WERI-Rb-1 (cell line): Measurements from ENCODE around the gene EYA2.

Experiments
- DNase-seq: peaks from one replicate; pipeline ENCODE4 v3.0.0-alpha.2; 2020
- H3K27ac ChIP-seq: fragments of 250-450 bp; sonication (Bioruptor Pico); 2 replicates; pipeline ENCODE4 v1.5.1; 2020; ENCODE audit warnings: mild to moderate bottlenecking, moderate library complexity
- H3K27me3 ChIP-seq: fragments of 250-450 bp; sonication (Bioruptor Pico); 2 replicates; pipeline ENCODE4 v1.5.1; 2021; ENCODE audit warnings: mild to moderate bottlenecking, low read depth, moderate library complexity; ENCODE audit not compliant: insufficient read depth, severe bottlenecking
- H3K36me3 ChIP-seq: fragments of 250-450 bp; sonication (Bioruptor Pico); 2 replicates; pipeline ENCODE4 v1.5.1; 2020; ENCODE audit warnings: mild to moderate bottlenecking, moderate library complexity
- H3K4me3 ChIP-seq: 2 replicates; pipeline ENCODE4 v1.5.1; 2011; ENCODE audit warnings: low read depth, mild to moderate bottlenecking, control low read depth, low read length
- H3K9me3 ChIP-seq: fragments of 250-450 bp; sonication (Bioruptor Pico); 2 replicates; pipeline ENCODE4 v1.5.1; 2021; ENCODE audit warnings: mild to moderate bottlenecking, moderate library complexity; ENCODE audit not compliant: severe bottlenecking
- TF ChIP-seq, protein P1 (sequence below): IDR thresholded peaks from 2 replicates; pipeline ENCODE4 v1.5.1; 2011; ENCODE audit warnings: low read depth, mild to moderate bottlenecking, control low read depth, inconsistent platforms, low read length

The EYA2 gene

DNA sequence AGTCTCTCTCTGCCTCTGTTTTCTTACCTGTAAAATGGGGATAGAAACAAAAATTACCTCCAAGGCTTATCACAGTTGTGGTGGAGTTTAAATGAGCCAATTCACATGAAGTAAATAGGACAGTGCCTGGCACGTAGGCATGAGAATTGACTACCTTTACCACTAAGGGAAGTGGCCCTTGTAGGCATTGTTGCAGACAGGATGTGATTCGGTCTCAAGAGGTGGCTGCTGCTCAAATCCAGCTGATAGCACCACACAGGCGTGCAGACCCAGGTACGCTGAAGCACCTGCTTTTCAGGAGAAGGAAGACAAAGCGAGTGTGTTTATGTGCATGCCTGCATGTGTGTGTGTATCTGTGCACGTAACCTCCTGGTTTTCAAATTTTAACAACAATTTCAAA, 108.6 kb downstream of the EYA2 start:
- no peak overlapping the region for H3K4me3 ChIP-seq
- no peak overlapping the region for H3K27ac ChIP-seq
- H3K36me3 ChIP-seq, result peaks cover 84% of the 10 kb centered on the region
- TF ChIP-seq, protein P1, sequence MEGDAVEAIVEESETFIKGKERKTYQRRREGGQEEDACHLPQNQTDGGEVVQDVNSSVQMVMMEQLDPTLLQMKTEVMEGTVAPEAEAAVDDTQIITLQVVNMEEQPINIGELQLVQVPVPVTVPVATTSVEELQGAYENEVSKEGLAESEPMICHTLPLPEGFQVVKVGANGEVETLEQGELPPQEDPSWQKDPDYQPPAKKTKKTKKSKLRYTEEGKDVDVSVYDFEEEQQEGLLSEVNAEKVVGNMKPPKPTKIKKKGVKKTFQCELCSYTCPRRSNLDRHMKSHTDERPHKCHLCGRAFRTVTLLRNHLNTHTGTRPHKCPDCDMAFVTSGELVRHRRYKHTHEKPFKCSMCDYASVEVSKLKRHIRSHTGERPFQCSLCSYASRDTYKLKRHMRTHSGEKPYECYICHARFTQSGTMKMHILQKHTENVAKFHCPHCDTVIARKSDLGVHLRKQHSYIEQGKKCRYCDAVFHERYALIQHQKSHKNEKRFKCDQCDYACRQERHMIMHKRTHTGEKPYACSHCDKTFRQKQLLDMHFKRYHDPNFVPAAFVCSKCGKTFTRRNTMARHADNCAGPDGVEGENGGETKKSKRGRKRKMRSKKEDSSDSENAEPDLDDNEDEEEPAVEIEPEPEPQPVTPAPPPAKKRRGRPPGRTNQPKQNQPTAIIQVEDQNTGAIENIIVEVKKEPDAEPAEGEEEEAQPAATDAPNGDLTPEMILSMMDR, result no peak
- peaks cover 3% of the 10 kb centered on the region for H3K9me3 ChIP-seq
- H3K27me3 ChIP-seq, result no peaks in the 10 kb centered on the region
- no peak for DNase-seq

GRCh38 chr20:47004179-47004578, 109.5 kb downstream of the EYA2 start:
- TF ChIP-seq, protein P1, result no peak
- H3K27me3 ChIP-seq, result no peaks in the 10 kb centered on the region
- no peak overlapping the region for H3K4me3 ChIP-seq
- DNase-seq, result no peak
- peaks cover 3% of the 10 kb centered on the region for H3K9me3 ChIP-seq
- peaks cover 90% of the 10 kb centered on the region for H3K36me3 ChIP-seq
- no peak overlapping the region for H3K27ac ChIP-seq

- H3K27me3 ChIP-seq, result no peaks in the 10 kb centered on the region
- DNase-seq, result peak; percentile 69
- H3K9me3 ChIP-seq, result peaks cover 3% of the 10 kb centered on the region
- peaks cover 91% of the 10 kb centered on the region for H3K36me3 ChIP-seq
- H3K27ac ChIP-seq, result peak overlapping the region; percentile 64
- TF ChIP-seq, protein P1, result no peak
- no peak overlapping the region for H3K4me3 ChIP-seq
These were observed 113.4 kb downstream of the EYA2 start for GRCh38 chr20:47007826-47008655.

DNA sequence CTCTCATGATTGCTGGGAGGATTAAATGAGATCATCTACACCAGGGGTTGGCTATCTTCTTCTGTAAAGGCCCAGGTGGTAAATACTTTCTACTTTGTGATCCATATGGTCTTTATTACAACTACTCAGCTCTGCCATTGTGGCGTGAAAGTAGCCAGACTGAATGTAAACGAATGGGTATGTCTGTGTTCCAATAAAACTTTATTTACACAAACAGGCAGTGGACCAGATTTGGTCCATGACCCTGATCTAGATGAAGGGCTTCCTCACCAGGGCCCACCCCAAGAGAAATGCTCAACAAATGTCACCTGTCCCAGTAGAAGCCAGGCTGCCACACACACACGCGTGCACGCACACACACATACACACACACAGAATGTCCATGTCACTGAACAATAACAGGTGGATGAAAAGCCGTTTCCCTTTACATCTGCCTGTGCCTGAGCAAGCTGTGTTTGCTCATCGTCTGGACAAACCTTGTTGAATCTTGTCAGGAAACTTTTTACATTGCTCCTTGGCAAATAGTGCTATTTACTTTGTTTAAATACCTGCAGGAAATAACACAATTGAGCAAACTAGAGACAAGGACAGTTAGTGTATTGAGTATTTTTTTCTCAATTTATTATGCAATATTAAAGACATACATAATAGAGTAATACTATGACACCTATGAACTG, 114.3 kb downstream of the EYA2 start:
- Histone ChIP-seq H3K9me3 (peaks cover 2% of the 10 kb centered on the region), H3K27me3 (no peaks in the 10 kb centered on the region), H3K4me3 (no peak overlapping the region), H3K36me3 (peaks cover 91% of the 10 kb centered on the region), H3K27ac (no peak overlapping the region; the same call in 1 of the 2 replicates)
- TF ChIP-seq, protein P1, result no peak
- DNase-seq, result no peak

DNA sequence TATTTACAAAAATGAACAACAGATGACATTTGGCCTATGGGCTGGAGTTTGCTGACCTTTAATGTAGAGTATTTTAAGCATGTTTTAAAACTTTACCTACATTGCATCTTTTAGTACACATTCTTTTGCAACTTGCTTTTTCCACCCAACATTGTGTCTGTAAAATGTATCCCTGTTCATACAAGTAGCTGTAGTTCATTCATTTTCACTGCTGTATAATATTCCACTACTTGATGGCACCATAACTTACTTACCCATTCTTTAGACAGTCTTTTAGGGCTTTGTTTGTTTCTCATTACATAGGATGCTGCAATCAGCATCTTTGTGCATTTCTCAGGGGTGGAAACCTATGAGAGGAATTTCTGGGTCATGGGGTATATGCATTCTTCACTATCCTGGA, 115.1 kb downstream of the EYA2 start:
- Histone ChIP-seq H3K27ac (no peak overlapping the region), H3K27me3 (no peaks in the 10 kb centered on the region), H3K4me3 (no peak overlapping the region), H3K9me3 (no peaks in the 10 kb centered on the region), H3K36me3 (peaks cover 87% of the 10 kb centered on the region)
- TF ChIP-seq, protein P1, result no peak
- DNase-seq, result no peak
